ENCODE measurements around the gene STX11.

STX11 gene

DNA sequence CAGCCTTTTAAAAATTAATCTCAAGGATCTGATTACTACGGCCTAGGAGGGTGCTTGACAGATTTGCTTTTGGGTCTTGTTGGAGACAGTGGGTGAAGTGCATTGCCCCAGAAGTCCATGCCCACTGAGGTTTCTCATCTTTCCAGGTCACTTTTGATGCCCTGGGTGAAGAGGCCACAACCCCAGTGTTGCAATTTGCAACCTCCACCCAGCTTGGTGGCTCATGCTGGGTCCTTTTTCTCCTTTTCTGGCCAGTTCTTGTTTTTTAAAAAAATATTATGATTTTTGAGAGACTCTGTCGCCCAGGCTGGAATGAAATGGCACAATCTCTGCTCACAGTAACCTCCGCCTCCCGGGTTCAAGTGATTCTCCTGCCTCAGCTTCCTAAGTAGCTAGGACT, 9.4 kb downstream of the STX11 start:
- Histone ChIP-seq H3K27me3 (replicated peaks; ENCODE audit: insufficient read depth, low read length) (no peaks in the 10 kb centered on the region), H3K9me2 (replicated peaks; ENCODE audit: insufficient read depth, low read length) (no peaks in the 10 kb centered on the region)
- no peak for TF ChIP-seq EZH2phosphoT487 (IDR thresholded peaks at IDR 0.05; ENCODE audit: low read length)
- TF ChIP-seq, protein P1, sequence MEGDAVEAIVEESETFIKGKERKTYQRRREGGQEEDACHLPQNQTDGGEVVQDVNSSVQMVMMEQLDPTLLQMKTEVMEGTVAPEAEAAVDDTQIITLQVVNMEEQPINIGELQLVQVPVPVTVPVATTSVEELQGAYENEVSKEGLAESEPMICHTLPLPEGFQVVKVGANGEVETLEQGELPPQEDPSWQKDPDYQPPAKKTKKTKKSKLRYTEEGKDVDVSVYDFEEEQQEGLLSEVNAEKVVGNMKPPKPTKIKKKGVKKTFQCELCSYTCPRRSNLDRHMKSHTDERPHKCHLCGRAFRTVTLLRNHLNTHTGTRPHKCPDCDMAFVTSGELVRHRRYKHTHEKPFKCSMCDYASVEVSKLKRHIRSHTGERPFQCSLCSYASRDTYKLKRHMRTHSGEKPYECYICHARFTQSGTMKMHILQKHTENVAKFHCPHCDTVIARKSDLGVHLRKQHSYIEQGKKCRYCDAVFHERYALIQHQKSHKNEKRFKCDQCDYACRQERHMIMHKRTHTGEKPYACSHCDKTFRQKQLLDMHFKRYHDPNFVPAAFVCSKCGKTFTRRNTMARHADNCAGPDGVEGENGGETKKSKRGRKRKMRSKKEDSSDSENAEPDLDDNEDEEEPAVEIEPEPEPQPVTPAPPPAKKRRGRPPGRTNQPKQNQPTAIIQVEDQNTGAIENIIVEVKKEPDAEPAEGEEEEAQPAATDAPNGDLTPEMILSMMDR (IDR thresholded peaks at IDR 0.05; ENCODE audit: low read length), result no peak
- TF ChIP-seq EZH2 (optimal IDR thresholded peaks at IDR 0.05; ENCODE audit: low read depth, low read length), result no peak

DNA sequence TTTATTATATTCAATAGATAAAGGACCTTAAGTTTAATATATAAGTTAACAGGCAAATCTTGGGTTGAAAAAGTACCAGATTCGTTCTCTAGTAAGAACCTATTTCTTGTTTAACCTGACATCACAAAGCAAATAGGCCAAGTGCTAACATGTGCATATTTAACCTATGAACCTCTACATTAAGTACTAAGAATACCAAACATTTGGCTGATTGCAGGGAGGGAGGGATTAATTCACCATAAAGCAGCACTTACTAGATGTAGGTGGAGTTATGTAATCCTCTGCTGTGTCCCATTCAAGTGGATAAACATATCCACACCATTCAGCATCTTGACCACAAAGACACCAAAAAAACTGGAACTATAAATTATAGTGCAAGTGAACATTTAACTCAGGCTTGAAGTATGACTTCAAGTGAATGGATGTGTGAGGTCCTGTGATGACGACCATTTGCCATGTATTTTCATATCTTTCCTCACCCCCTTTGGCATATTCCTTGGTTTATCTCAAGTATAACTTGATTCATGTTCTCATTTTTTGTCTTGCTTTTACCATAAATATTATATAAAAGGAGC, 10.2 kb downstream of the STX11 start:
- H2AFZ ChIP-seq (ENCODE audit: low read length), result no peak overlapping the region
- no peak for DNase-seq
- no peaks in the 10 kb centered on the region for H3K9me3 ChIP-seq (replicated peaks; ENCODE audit: insufficient read depth, low read length)
- H3K36me3 ChIP-seq (replicated peaks; ENCODE audit: insufficient read depth, low read length), result no peaks in the 10 kb centered on the region
- no peaks in the 10 kb centered on the region for H3K9me2 ChIP-seq (replicated peaks; ENCODE audit: insufficient read depth, low read length)
- no peak overlapping the region for H3K27ac ChIP-seq (ENCODE audit: low read length)
- no peak for TF ChIP-seq EZH2phosphoT487 (IDR thresholded peaks at IDR 0.05; ENCODE audit: low read length)
- TF ChIP-seq, protein P1 (IDR thresholded peaks at IDR 0.05; ENCODE audit: low read length), result no peak
- no peak for TF ChIP-seq EZH2 (optimal IDR thresholded peaks at IDR 0.05; ENCODE audit: low read depth, low read length)
- 0 out of 2 replicates have a peak, but pooled peaks cover 5% of the 10 kb centered on the region for H3K4me1 ChIP-seq (ENCODE audit: low read length)
- H3K9ac ChIP-seq (ENCODE audit: low read length), result no peak overlapping the region
- no peak overlapping the region for H3K4me2 ChIP-seq (ENCODE audit: low read depth, low read length)
- no peaks in the 10 kb centered on the region for H3F3A ChIP-seq (ENCODE audit: insufficient read depth, low read length)
- H3K79me2 ChIP-seq (ENCODE audit: low read length), result peaks cover 8% of the 10 kb centered on the region; the same call in 1 of the 2 replicates
- no peaks in the 10 kb centered on the region for H4K20me1 ChIP-seq (ENCODE audit: insufficient read depth, low read length)
- no peak overlapping the region for H3K4me3 ChIP-seq (ENCODE audit: low read length)
- H3K27me3 ChIP-seq (replicated peaks; ENCODE audit: insufficient read depth, low read length), result no peaks in the 10 kb centered on the region

More for the DNA sequence above, 9.4 kb downstream of the STX11 start:
- Histone ChIP-seq H3K36me3 (replicated peaks; ENCODE audit: insufficient read depth, low read length) (no peaks in the 10 kb centered on the region), H2AFZ (ENCODE audit: low read length) (no peak overlapping the region), H3K4me2 (ENCODE audit: low read depth, low read length) (no peak overlapping the region), H3K4me3 (ENCODE audit: low read length) (no peak overlapping the region), H3F3A (ENCODE audit: insufficient read depth, low read length) (no peaks in the 10 kb centered on the region), H4K20me1 (ENCODE audit: insufficient read depth, low read length) (no peaks in the 10 kb centered on the region), H3K9me3 (replicated peaks; ENCODE audit: insufficient read depth, low read length) (no peaks in the 10 kb centered on the region), H3K27ac (ENCODE audit: low read length) (no peak overlapping the region), H3K9ac (ENCODE audit: low read length) (no peak overlapping the region), H3K79me2 (ENCODE audit: low read length) (peaks cover 8% of the 10 kb centered on the region; the same call in 1 of the 2 replicates), H3K4me1 (ENCODE audit: low read length) (0 out of 2 replicates have a peak, but pooled peaks cover 5% of the 10 kb centered on the region)
- DNase-seq, result no peak

DNA sequence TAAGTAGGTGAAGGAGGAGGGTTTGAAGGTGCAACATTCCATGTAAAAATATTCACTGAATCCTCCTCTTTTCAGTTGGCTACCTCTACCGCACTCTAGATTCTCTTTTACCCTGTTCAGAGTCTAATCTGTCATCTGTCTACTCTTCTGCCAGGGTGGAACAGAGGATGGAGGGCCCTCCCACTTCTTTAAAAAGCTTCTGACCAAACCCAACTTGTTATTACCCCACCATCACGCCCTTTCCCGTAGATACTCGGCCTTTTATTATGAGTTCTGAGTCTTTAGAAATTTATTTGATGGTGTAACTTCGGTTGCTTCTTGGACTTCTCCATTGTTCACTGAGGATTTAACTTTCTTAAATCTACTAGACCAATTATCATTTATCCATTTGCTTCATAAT, 11.7 kb downstream of the STX11 start:
- H3K9ac ChIP-seq (ENCODE audit: low read length), result no peak overlapping the region
- no peaks in the 10 kb centered on the region for H4K20me1 ChIP-seq (ENCODE audit: insufficient read depth, low read length)
- no peak overlapping the region for H3K27ac ChIP-seq (ENCODE audit: low read length)
- peaks cover 5% of the 10 kb centered on the region; the same call in 1 of the 2 replicates for H3K79me2 ChIP-seq (ENCODE audit: low read length)
- H3K4me2 ChIP-seq (ENCODE audit: low read depth, low read length), result no peak overlapping the region
- DNase-seq, result no peak
- H3K36me3 ChIP-seq (replicated peaks; ENCODE audit: insufficient read depth, low read length), result no peaks in the 10 kb centered on the region
- no peak overlapping the region for H3K4me3 ChIP-seq (ENCODE audit: low read length)
- no peaks in the 10 kb centered on the region for H3K9me2 ChIP-seq (replicated peaks; ENCODE audit: insufficient read depth, low read length)
- no peaks in the 10 kb centered on the region for H3F3A ChIP-seq (ENCODE audit: insufficient read depth, low read length)
- H3K27me3 ChIP-seq (replicated peaks; ENCODE audit: insufficient read depth, low read length), result no peaks in the 10 kb centered on the region
- TF ChIP-seq EZH2phosphoT487 (IDR thresholded peaks at IDR 0.05; ENCODE audit: low read length) (no peak), EZH2 (optimal IDR thresholded peaks at IDR 0.05; ENCODE audit: low read depth, low read length) (no peak)
- TF ChIP-seq, protein P1 (IDR thresholded peaks at IDR 0.05; ENCODE audit: low read length), result no peak
- H3K9me3 ChIP-seq (replicated peaks; ENCODE audit: insufficient read depth, low read length), result no peaks in the 10 kb centered on the region
- 0 out of 2 replicates have a peak, but pooled peaks cover under 1% of the 10 kb centered on the region for H3K4me1 ChIP-seq (ENCODE audit: low read length)
- H2AFZ ChIP-seq (ENCODE audit: low read length), result no peak overlapping the region
